Measurements from ENCODE around the gene PER1. TPM values are rescaled to one million over a fixed set of nuclear protein-coding genes. Genes with fewer than 3 reads are reported as not detected.

Gene PER1
- total and polyA plus RNA-seq, 2 of the 8 experiments (the other 6 are each of a cell fraction or from before 2014, with no cell fraction given), result 9.6 to 38.0 TPM

DNA sequence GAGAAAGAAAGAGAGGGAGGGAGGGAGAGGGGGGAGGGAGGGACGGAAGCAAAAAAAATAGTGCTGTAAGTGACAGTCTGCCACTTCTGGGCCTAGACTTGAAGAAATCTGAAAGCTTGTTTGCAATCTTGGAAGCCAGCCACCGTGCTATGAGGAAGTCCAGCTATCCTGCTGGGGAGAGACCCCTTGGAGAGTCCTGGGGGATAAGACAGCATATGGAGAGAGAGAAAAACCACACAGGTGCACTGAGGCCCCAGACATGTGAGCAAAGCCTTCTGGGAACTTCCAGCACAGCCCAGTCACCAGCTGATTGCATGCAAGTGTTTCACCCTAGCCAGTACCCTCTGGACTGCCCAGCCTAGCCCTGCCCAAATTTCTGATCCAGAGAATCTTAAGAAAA lies 52.1 kb downstream of the PER1 start:
- H3K23ac ChIP-seq (ENCODE audit: insufficient read length), result no peak overlapping the region
- no peak overlapping the region for H2BK120ac ChIP-seq (replicated peaks; ENCODE audit: low read depth, low read length)
- H4K5ac ChIP-seq (ENCODE audit: insufficient read length, low read depth, low read length), result no peak overlapping the region
- FAIRE-seq (no peak), DNase-seq (ENCODE audit: low read depth in 1 of 2, low spot score in 2 of 2) (no peak)
- H2BK5ac ChIP-seq (ENCODE audit: low read depth, low read length), result no peak overlapping the region
- TF ChIP-seq NRF1 (IDR thresholded peaks at IDR 0.05; ENCODE audit: low read depth, low read length) (no peak), CEBPB (IDR thresholded peaks at IDR 0.05; ENCODE audit: low read depth, low read length) (no peak), RFX5 (IDR thresholded peaks at IDR 0.05; ENCODE audit: borderline replicate concordance, low read depth, low read length) (no peak), RAD21 (IDR thresholded peaks at IDR 0.05 in 1 of 2, conservative IDR thresholded peaks at IDR 0.05 in 1 of 2; ENCODE audit: low read depth in 2 of 2, low read length in 2 of 2) (no peak), SP4 (IDR thresholded peaks at IDR 0.05; ENCODE audit: low read length) (no peak), BCL11A (IDR thresholded peaks at IDR 0.05; ENCODE audit: low read depth in 2 of 2, low read length in 2 of 2) (no peak), POLR2AphosphoS5 (IDR thresholded peaks at IDR 0.05; ENCODE audit: low read depth, low read length) (no peak), SAP30 (IDR thresholded peaks at IDR 0.05; ENCODE audit: insufficient read depth, insufficient replicate concordance, low read length) (no peak), CBX8 (IDR thresholded peaks at IDR 0.05; ENCODE audit: borderline replicate concordance, low read depth, low read length) (no peak), EP300 (IDR thresholded peaks at IDR 0.05; ENCODE audit: borderline replicate concordance in 1 of 2, low read depth in 2 of 2, low read length in 2 of 2) (no peak)
- TF ChIP-seq, protein P1, sequence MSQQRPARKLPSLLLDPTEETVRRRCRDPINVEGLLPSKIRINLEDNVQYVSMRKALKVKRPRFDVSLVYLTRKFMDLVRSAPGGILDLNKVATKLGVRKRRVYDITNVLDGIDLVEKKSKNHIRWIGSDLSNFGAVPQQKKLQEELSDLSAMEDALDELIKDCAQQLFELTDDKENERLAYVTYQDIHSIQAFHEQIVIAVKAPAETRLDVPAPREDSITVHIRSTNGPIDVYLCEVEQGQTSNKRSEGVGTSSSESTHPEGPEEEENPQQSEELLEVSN (IDR thresholded peaks at IDR 0.05), result no peak
- H3K18ac ChIP-seq (ENCODE audit: extremely low read depth, low read length), result no peak overlapping the region
- 80% methylated on average over 1 of the region's 2 CpGs; no CpG with 5 or more reads in 1 of the 2 experiments for WGBS, 2 experiments (ENCODE audit: extremely low coverage in 1 of 2, insufficient coverage in 1 of 2, insufficient read length in 1 of 2, insufficient replicate concordance in 2 of 2, low coverage in 1 of 2, low lambda C conversion rate in 2 of 2, missing lambda C conversion rate in 1 of 2)
- no peak overlapping the region for H2AFZ ChIP-seq (ENCODE audit: low read length)
- no peak overlapping the region for H2BK20ac ChIP-seq (ENCODE audit: low read length)
- no peaks in the 10 kb centered on the region for H3K23me2 ChIP-seq (ENCODE audit: low read depth, low read length)
- ChIA-PET POLR2A (ENCODE audit: partially characterized antibody) (interaction anchor here (1.3 kb wide), 1 partner anchor 73 kb away, joined by 5 read pairs; no protein-coding TSS in a partner anchor), CTCF (ENCODE audit: partially characterized antibody) (interaction anchor here (1.0 to 23.3 kb wide), 10 partner anchors 10 to 70 kb away, joined by 3 to 501 read pairs (median 6); partner anchors contain the start of genes ALOX12B and ALOXE3)
- no peaks in the 10 kb centered on the region for H3K79me1 ChIP-seq (ENCODE audit: low read depth, low read length)
- no peaks in the 10 kb centered on the region for H3K4me1 ChIP-seq (replicated peaks in 1 of 4; ENCODE audit: control insufficient read depth in 3 of 4, insufficient read depth in 4 of 4, low read length in 3 of 4)
- no peak overlapping the region for H4K8ac ChIP-seq (ENCODE audit: extremely low read depth, insufficient read depth, low read length)
- H3K14ac ChIP-seq (ENCODE audit: insufficient read length), result no peak overlapping the region
- no peaks in the 10 kb centered on the region for H4K20me1 ChIP-seq (replicated peaks in 1 of 2; ENCODE audit: control insufficient read depth in 1 of 2, insufficient read depth in 2 of 2, low read length in 2 of 2)
- H4K91ac ChIP-seq (replicated peaks; ENCODE audit: insufficient read length, low read length), result no peak overlapping the region
- H3K9me3 ChIP-seq (ENCODE audit: insufficient read depth in 2 of 2, low read depth in 1 of 2, low read length in 1 of 2), result no peaks in the 10 kb centered on the region
- peaks cover 0 to 5% (median 1%) of the 10 kb centered on the region in 4 experiments; a peak in 3 of 7 replicates for H3K27me3 ChIP-seq (replicated peaks in 1 of 4; ENCODE audit: control insufficient read depth in 3 of 4, extremely low read depth in 1 of 4, insufficient read depth in 3 of 4, low read length in 3 of 4)
- no peaks in the 10 kb centered on the region for H3K79me2 ChIP-seq (ENCODE audit: control insufficient read depth in 1 of 2, insufficient read depth in 2 of 2, low read length in 2 of 2)
- no peak overlapping the region for H3K4me3 ChIP-seq (ENCODE audit: extremely low read depth in 1 of 4, insufficient read depth in 2 of 4, low read depth in 3 of 4, low read length in 4 of 4)
- H2BK12ac ChIP-seq (ENCODE audit: low read depth, low read length), result no peak overlapping the region
- H3K4me2 ChIP-seq (ENCODE audit: insufficient read depth in 1 of 2, low read depth in 2 of 2, low read length in 2 of 2), result no peak overlapping the region
- H2BK15ac ChIP-seq (ENCODE audit: low read length), result no peak overlapping the region
- no peak overlapping the region for H3K9ac ChIP-seq (replicated peaks in 1 of 4; ENCODE audit: extremely low read depth in 1 of 4, low read depth in 3 of 4, low read length in 3 of 4)
- no peaks in the 10 kb centered on the region for H3K36me3 ChIP-seq (ENCODE audit: control insufficient read depth in 2 of 4, insufficient read depth in 4 of 4, low read length in 3 of 4)
- no peak overlapping the region for H3K56ac ChIP-seq (replicated peaks; ENCODE audit: insufficient read length, low read depth, low read length)
- H2AK5ac ChIP-seq (ENCODE audit: low read depth, low read length), result no peak overlapping the region
- H3K4ac ChIP-seq (replicated peaks; ENCODE audit: insufficient read length, low read depth, low read length), result no peak overlapping the region
- no peak overlapping the region for H3K27ac ChIP-seq (ENCODE audit: low read depth, low read length)

Measured in H1 (cell line).